Glomerular visceral epithelial cell (primary cell): ENCODE data around the gene UBE2M.
"Not testable (repeated sequence)": the region's sequence is repeated elsewhere in the genome, so short reads cannot be mapped to it uniquely, and the experiment has no call there.

ENCODE experiments used
- DNase-seq: peaks from one replicate; pipeline ENCODE4 v3.0.0-alpha.2; 2016; ENCODE audit errors: extremely low spot score

The UBE2M gene

DNA sequence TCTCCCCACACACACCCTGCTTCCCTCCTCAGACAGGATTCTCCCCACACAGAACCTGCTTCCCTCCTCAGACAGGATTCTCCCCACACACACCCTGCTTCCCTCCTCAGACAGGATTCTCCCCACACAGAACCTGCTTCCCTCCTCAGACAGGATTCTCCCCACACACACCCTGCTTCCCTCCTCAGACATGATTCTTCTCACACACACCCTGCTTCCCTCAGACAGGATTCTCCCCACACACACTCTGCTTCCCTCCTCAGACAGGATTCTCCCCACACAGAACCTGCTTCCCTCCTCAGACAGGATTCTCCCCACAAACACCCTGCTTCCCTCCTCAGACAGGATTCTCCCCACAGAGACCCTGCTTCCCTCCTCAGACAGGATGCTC is 19.2 kb downstream of the UBE2M start:
- DNase-seq: not testable (repeated sequence)

DNA sequence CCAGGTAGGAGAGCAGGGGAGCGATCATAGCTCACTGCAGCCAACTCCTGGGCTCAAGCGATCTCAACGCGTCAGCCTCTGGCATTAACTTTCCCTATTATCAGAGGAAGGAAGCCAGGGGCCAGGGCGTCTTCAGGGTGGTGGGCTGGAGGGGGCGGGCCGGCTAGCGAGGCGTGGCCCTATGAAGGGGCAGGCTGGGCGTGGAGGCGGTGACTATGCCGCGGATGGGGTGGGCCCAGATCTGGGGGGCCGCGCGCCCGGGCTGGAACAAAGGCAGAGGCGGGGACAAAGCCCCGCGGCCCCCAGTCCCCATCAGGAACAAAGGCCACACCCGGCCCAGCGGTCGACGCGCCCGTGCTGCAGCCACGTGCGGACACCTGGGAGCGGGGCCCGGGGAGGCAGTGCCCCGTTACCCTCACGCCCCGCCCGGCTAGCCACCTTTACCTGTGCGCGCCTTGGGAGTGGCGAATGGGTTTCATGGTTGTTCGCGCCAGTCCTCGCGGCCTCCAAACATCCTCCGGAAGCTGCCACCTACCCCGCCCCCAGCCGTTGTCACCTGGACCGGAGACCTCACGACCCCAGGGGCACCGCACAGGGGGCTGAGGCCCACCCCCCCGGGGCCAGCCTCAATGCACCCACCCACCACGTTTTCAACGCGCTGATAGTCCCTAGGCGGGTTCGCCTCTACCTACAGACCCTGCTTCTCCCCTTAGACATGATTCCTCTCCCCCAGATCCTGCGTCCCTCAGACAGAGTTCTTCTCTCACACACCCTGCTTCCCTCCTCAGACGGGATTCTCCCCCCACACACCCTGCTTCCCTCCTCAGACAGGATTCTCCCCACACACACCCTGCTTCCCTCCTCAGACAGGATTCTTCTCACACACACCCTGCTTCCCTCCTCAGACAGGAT is 19.9 kb downstream of the UBE2M start:
- DNase-seq: no peak

DNA sequence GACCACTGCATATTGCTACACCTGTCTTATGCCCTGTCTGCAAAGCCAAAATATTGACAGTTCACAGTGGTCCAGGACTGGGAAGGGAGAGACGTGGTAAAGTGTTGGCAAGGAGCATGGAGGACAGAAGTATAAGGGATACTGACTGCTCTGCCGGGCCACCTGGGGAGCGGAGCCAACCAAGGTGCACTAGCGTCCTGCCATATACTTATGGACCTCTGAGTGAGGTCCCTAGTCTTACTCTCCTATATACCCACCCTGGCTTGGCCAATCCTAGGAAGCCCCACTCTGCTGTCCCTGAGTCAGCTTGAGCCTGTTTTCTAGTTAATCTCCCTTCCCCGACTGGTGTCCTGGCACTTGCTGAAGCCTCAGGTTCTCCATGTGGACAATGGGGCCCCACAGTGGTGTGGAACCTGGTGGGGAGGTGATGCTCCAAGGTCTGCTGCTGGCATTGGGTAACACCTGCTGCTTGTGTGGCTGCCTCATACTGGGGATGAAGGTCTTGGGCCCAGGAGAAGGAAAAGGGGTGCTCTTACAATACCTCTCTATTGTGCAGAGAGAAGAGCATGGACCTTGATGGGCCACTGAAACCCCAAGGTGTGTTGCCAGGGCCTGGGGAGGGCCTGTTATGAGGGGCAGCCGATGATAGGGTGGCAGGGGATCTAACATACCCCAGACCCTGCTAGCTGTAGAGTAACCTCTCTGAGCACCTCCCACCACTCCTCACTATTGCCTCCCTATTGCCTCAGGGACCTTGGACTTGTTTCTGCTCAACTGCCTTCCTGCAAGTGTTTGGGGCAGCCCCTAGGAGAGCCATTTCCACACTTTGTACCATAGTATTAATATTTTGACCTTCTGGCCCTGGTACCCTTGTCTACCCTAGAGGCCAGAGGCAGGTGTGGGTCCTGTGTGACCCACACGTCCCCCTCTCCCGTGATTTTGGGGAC is 21.3 kb downstream of the UBE2M start:
- DNase-seq: no peak

DNA sequence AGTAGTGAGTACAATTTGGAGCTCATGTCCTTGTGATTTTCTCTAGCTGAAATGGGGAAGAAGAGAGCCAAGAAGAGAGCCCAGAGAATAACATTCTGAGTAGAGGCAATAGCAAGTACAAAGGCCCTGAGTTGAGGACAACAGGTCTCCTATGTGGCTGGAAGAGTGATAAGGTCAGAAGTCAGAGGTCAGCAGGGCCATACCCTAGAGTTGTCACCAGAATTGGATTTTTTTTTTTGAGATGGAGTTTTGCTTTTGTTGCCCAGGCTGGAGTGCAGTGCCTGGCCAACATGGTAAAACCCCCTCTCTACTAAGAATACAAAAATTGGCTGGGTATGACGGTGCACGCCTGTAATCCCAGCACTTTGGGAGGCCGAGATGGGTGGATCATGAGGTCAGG is 22.6 kb downstream of the UBE2M start:
- no peak for DNase-seq

DNA sequence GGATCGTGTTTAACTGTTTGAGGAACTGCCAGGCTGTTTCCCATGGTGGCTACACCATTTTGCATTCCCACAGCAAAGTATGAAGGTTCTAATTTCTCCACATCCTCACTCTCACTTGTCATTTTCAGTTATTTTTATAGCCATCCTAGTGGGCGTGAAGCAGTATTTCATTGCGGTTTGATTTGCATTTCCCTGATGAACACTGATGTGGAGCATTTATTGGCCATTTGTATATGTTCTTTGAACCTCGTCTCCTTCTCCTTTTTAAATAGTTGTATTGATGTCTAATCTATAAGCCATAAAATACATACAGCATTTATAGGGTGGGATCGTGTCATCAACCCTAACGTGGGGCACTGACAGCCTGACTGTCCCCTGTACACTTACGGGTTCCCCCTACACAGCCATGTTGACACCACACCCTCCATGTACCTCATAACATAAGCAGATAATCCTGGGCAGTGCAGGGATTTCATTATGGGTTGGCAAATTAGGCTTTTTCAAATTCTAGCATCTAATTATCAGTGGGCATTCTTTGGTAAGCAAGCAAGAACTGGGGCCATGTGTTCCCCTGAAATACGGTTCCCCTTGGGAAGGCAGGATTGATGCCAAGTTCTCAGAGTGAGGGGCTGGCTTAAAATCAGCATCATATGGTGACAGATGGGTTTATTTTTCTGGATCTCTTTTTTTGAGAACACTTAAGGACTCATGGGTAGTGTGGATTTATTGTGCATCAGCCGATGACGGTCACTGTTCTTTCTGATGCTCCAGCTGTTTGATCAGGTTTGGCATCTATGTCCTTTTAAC is 27.2 kb downstream of the UBE2M start:
- DNase-seq: no peak

DNA sequence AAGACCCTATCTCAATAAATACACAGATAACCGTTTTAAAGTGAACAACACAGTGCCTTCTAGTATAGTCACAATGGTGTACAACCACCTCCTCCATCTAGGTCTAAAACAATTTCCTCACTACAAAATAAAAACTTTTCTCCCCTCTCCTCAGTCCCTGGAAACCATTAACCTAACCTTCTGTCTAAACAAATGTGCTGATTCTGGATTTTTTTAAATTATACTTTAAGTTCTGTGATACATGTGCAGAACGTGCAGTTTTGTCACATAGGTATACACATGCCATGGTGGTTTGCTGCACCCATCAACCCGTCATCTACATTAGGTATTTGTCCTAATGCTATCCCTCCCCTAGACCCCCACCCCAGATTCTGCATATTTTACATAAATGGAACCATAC is 29.0 kb downstream of the UBE2M start:
- DNase-seq: no peak

DNA sequence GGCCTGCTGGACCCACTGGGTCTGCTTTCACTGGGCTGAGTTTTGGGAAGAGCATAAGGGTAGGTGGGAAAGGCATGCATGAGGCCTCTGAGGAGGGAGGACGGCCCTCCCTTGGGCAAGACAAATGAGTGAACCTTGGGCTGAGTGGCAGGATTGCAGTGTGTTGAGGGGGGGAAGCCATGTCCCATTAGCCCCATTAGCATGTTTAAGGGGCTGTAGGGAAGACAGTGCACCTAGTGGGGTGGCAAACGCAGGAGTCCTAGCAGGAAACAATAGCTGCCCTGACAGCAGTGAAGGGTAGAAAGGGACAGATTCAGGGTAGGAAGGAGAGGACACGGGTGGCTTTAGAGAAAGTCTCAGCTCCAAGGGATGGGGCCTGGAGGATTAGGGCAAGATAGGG is 35.7 kb downstream of the UBE2M start:
- DNase-seq: no peak

DNA sequence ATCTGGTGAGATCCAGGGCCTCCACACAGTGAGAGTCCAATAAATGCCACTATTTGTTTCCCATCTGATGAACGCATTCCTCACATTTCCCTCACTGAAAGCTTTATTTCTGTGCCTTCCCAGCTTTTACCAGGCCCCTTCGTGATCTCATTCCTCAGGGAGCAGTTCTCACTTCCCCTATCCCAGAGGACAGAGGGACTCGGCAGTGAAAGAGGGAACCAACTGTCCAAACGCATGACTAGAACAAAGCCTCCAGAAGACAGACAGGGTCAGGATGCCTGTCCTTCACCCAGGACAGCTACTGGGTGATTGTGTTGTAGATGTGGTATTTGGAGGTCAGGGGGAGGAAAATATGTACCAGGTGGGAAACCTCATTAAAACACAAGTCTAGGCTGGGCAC is 36.8 kb downstream of the UBE2M start:
- DNase-seq: no peak

DNA sequence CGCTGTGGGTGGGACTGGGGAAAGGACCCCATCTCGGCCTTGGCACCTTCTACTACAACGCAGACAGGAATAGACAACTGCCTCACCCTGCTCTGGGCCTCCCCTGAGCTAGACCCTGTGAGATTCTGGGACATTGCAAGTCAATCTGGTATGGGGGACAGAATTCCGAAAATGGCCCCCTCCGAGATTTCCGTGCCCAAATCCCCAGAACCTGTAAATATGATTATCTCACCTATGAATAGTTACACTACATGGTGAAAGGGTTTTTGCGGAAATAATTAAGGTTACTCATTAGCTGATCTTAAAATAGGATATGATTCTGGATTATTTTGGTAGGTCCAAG is 38.2 kb downstream of the UBE2M start:
- DNase-seq: no peak

DNA sequence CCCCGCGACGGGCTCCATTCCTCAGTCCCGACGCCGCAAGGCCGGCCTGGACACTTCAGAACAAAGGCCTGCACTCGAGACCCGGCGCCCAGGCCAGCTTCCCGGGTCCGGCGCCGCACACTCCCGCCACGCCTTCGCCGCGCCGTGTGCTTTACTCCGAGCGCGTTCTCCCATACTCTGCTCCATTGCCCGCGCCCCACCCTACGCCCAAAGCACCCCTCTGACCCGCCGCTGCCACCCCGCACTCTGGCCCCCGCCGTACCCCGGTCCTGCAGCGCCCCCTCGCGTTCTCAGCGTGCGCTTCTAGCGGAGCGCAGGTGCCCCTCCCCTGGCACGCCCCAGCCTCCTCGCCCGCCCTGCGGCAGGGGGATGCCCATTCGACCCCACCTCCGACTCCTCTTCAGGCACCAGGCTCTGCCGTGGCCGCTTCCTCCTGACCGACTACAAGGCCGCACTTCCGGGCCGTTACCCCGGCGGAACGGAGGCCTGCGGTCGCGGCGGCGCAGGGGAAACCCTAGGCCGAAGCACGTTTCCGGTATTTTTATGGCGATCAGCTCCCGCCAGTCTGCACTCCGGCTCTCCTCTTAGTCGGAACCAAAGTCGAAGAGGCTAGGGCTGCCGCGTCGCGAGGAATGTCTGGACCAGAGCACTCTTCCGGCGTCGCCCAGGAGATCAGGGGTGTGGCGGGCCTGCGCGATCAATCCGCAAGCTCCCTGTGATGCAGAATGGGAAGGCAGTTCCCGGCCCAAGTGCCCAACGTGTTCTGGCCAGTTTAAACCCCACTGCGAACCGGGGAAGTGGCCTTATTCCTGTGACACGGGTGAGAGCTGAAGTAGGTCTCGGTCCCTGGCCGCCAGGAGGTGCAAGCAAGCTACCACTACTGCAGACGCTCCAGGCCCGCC is 38.8 kb downstream of the UBE2M start, which contains the start of gene ZBTB45:
ZBTB45 (minus strand) TSS at position 456 of the 902 bp plus-strand sequence. CDS start 2,137 bp downstream, outside the sequence.
- peak; percentile 97 for DNase-seq

DNA sequence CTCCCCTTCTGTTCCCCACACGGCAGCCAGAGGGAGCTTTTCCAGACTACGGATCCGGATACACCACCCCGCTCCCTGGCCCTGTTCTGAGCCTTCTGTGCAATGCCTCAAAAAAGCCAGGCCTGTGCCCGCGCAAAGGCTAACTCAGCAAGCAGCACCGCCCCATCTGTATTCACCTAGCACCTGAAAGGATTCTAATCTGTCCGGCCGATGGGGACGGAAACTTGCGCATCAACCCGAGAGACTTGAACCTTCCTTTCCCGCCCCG is 39.4 kb downstream of the UBE2M start:
- peak; percentile 73 for DNase-seq

DNA sequence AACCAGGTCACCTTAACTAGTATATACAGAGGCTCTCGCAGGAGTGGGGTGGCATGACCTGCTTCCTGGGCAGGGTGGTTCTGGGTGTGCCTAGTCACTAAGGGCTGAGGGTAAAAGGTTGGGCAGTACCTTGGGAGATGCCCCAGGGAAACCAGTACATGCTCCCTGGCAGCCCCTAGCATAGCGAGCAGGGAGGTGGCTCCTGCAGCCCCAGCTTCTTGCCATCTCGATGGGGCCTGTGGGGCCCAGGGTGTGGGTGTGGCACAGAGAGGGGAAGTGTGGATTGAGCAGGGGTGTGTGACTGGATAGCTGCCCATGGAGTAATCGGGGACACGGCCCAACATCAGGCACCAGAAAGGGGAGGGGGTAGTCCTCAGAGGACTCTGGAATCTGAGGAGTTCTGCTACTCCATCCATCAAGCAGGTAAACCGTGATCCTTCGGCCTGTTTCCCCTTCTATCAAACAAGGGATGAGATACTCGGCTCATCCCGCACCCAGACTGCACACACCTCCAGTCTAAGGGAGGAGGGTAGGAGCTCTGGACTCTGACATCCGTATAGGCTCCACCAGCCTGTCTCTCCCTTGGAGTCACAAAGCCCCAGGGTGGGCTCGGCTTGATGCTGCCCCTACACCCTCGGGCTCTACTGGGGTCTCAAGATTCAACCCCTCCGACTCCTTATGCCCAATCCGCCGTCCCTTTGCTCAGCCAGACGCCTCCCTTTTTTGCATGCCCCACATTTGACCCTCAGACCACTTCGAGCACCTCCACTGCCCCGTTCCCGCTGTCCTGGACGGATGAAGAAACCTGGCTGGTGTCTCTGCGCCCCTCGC is 39.9 kb downstream of the UBE2M start:
- DNase-seq: peak; percentile 5

DNA sequence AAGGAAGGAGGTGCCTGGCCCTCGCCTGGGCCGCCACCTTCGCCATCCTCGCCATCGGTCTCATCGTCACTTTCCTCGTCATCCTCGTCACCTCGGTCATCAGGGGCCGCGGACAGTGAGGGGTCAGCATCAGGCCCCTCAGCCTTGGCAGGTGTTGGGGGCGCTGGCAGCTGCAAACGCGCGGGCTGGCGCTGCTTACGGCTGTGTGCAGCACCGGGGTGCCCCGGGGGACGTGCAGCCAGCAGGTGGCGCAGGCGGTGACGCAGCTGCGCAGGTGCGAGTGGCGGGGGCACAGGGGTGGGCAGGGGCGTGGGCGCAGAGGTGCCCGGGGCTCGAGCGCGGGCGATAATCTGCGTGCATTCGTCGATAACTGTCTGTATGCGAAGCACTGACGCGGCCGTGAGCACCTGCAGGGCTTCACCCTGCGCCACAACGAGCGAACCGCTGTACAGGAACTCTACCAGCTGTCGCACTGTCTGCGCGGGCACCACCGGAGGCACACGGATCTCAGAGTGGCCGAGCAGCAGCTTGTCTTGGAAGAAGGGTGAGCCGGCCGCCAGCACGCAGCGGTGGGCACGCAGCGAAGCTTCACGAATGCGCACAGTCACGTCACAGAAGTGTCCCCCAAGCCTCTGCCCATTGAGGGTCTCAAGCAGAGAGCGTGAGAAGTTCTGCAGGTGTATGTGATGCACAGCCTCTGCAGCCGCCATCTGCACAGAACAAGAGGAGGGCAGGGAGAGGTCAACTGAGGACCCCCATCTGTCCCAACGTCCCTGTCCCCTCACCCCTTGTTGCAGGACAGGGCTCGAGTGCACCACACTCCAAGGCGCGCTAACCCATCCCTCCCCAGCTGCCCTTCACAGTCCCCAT is 41.2 kb downstream of the UBE2M start:
- DNase-seq: no peak

DNA sequence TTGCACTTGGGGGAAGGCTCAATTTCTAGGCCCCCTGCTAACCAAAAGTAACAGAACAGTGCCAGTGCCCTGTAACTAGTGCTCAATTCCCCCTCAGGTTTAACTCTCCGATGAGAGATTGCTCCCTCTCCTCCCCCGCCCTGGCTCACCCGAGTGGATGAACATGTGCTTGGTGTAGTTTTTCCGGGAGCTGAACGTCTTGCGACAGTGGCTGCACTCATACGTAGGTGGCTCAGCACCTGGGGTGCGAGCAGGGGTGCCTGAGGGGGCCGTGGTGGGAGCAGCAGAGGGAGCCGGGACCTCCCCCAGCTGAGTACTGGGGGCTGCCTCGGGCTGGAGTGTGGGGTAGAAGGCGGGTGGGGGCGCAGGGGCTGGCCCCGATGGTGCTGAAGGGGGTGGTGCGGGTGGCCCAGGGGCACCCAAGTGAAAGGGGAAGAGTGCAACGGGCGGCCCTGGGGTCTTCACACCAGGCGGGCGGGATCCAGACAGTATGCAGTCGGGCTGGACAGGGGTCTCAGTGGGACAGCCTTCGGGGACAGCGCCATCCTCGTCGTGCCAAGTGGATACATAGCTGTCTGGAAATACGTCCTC is 42.1 kb downstream of the UBE2M start:
- no peak for DNase-seq

DNA sequence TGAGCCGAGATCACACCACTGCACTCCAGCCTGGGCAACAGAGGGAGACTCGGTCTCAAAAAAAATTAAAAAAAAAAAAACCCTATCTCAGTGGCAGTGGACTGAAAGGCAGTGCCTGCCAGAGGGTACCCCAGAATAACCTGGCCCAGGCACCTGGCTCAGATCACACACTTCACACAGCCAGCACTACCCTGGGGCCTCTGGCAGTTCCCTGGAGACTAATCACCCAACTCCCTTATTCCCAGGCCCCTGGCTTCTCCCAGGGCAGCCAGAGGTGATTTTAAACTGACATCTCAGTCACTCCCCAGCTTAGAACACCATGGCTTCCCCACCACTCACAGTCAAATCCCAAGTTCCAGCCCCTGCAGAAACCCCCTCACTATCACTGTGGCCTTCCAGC is 43.2 kb downstream of the UBE2M start:
- DNase-seq: no peak

DNA sequence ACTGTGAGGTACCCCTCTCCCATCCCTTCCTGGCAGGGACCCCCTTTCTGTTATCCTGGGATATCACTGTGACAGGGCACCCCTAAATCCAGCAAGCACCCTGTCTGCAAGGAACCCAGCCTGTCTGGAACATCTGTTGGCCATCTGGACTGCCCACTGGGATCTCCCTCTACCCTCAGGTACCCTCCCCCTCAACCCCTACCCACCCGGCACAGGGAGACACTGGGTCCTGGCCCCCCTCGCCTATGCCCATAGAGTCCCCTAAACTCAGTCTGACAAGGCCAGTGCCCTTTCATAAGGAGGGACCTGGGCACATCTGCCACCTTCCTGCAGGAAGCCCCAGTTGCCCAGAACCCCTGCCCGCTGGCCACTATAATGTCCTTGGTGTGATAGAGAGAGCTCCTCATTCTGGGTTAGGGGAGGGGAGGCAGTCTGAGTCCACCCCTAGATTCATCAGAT is 43.8 kb downstream of the UBE2M start:
- no peak for DNase-seq

DNA sequence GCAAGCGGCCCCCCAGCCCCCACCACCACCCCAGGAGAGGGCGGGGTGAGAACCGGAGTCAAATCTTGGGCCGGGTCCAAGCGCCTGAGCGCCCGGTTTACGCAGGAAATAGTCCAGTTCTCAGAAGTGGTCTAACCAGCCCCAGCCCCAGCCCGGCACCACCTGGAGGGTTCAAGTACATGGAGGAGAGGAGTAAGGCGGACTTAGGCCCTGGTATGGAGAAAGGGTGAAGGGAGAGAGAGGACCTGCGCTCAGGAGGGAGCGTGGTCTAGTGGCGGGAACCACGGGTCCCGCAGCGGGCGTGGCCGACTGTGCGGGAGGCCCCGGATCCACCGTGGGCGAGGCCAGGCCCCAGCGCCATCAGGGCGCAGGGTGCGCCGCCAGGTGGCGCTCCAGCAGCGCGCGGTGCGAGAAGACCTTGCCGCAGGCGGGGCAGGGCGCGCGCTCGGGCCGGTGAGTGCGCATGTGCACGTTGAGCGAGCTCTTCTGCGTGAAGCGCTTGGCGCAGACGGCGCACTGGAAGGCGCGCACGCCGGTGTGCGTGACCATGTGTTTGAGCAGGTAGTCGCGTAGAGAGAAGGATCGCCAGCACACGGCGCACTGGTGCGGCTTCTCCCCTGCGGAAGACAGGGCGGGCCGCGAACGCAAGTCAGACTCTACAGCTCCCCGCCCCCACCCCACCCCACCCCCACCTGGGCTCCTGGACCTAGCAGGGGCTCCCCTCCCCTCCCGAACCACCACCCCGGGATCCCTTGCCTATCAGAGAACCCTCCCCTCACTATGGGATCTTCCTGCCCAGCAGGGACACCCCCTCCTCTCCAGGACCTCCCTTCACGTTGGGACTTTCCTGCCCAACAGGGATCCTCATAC is 44.5 kb downstream of the UBE2M start:
- peak; percentile 13 for DNase-seq
